ENCODE results near the gene GARNL3.

The GARNL3 gene

GRCh38 chr9:127283135-127283534, 18.6 kb downstream of the GARNL3 start:
- H3K36me3 ChIP-seq (ENCODE audit: control insufficient read depth, insufficient read depth, low read length), result no peaks in the 10 kb centered on the region
- H3K4me3 ChIP-seq (ENCODE audit: low read length), result no peak overlapping the region
- H3K27ac ChIP-seq (ENCODE audit: low read depth, low read length), result no peak overlapping the region
- no peak overlapping the region for H3K9ac ChIP-seq (ENCODE audit: low read length)
- H3K4me1 ChIP-seq (ENCODE audit: control insufficient read depth, insufficient read depth, low read length), result no peaks in the 10 kb centered on the region
- H3K27me3 ChIP-seq (ENCODE audit: control insufficient read depth, insufficient read depth, low read length), result no peaks in the 10 kb centered on the region

- no peaks in the 10 kb centered on the region for H3K27me3 ChIP-seq (ENCODE audit: control insufficient read depth, insufficient read depth, low read length)
- no peaks in the 10 kb centered on the region for H3K4me1 ChIP-seq (ENCODE audit: control insufficient read depth, insufficient read depth, low read length)
- no peak overlapping the region for H3K27ac ChIP-seq (ENCODE audit: low read depth, low read length)
- no peaks in the 10 kb centered on the region for H3K36me3 ChIP-seq (ENCODE audit: control insufficient read depth, insufficient read depth, low read length)
- no peak overlapping the region for H3K4me3 ChIP-seq (ENCODE audit: low read length)
- H3K9ac ChIP-seq (ENCODE audit: low read length), result no peak overlapping the region
These were observed 19.4 kb downstream of the GARNL3 start for GRCh38 chr9:127283917-127284497.

GRCh38 chr9:127285965-127286364, 21.4 kb downstream of the GARNL3 start:
- Histone ChIP-seq H3K4me1 (ENCODE audit: control insufficient read depth, insufficient read depth, low read length) (no peaks in the 10 kb centered on the region), H3K27me3 (ENCODE audit: control insufficient read depth, insufficient read depth, low read length) (no peaks in the 10 kb centered on the region), H3K27ac (ENCODE audit: low read depth, low read length) (no peak overlapping the region), H3K9ac (ENCODE audit: low read length) (no peak overlapping the region), H3K36me3 (ENCODE audit: control insufficient read depth, insufficient read depth, low read length) (no peaks in the 10 kb centered on the region), H3K4me3 (ENCODE audit: low read length) (no peak overlapping the region)

- Histone ChIP-seq H3K27me3 (ENCODE audit: control insufficient read depth, insufficient read depth, low read length) (no peaks in the 10 kb centered on the region), H3K36me3 (ENCODE audit: control insufficient read depth, insufficient read depth, low read length) (no peaks in the 10 kb centered on the region), H3K4me3 (ENCODE audit: low read length) (no peak overlapping the region), H3K4me1 (ENCODE audit: control insufficient read depth, insufficient read depth, low read length) (no peaks in the 10 kb centered on the region), H3K27ac (ENCODE audit: low read depth, low read length) (no peak overlapping the region), H3K9ac (ENCODE audit: low read length) (no peak overlapping the region)
These were observed 26.0 kb downstream of the GARNL3 start for GRCh38 chr9:127290561-127291065.

- H3K36me3 ChIP-seq (ENCODE audit: control insufficient read depth, insufficient read depth, low read length), result no peaks in the 10 kb centered on the region
- H3K27ac ChIP-seq (ENCODE audit: low read depth, low read length), result no peak overlapping the region
- no peaks in the 10 kb centered on the region for H3K27me3 ChIP-seq (ENCODE audit: control insufficient read depth, insufficient read depth, low read length)
- H3K9ac ChIP-seq (ENCODE audit: low read length), result no peak overlapping the region
- no peaks in the 10 kb centered on the region for H3K4me1 ChIP-seq (ENCODE audit: control insufficient read depth, insufficient read depth, low read length)
- H3K4me3 ChIP-seq (ENCODE audit: low read length), result no peak overlapping the region
These were observed 26.7 kb downstream of the GARNL3 start for GRCh38 chr9:127291246-127291778.

GRCh38 chr9:127292415-127292814, 27.8 kb downstream of the GARNL3 start:
- Histone ChIP-seq H3K4me1 (ENCODE audit: control insufficient read depth, insufficient read depth, low read length) (no peaks in the 10 kb centered on the region), H3K4me3 (ENCODE audit: low read length) (no peak overlapping the region), H3K27me3 (ENCODE audit: control insufficient read depth, insufficient read depth, low read length) (no peaks in the 10 kb centered on the region), H3K36me3 (ENCODE audit: control insufficient read depth, insufficient read depth, low read length) (no peaks in the 10 kb centered on the region), H3K9ac (ENCODE audit: low read length) (no peak overlapping the region), H3K27ac (ENCODE audit: low read depth, low read length) (no peak overlapping the region)

- Histone ChIP-seq H3K4me1 (ENCODE audit: control insufficient read depth, insufficient read depth, low read length) (no peaks in the 10 kb centered on the region), H3K4me3 (ENCODE audit: low read length) (no peak overlapping the region), H3K27ac (ENCODE audit: low read depth, low read length) (no peak overlapping the region), H3K27me3 (ENCODE audit: control insufficient read depth, insufficient read depth, low read length) (no peaks in the 10 kb centered on the region), H3K9ac (ENCODE audit: low read length) (no peak overlapping the region), H3K36me3 (ENCODE audit: control insufficient read depth, insufficient read depth, low read length) (no peaks in the 10 kb centered on the region)
These were observed 28.8 kb downstream of the GARNL3 start for GRCh38 chr9:127293328-127293727.

GRCh38 chr9:127293767-127294166, 29.2 kb downstream of the GARNL3 start:
- no peak overlapping the region for H3K9ac ChIP-seq (ENCODE audit: low read length)
- H3K27ac ChIP-seq (ENCODE audit: low read depth, low read length), result no peak overlapping the region

GRCh38 chr9:127295005-127295404, 30.4 kb downstream of the GARNL3 start:
- Histone ChIP-seq H3K36me3 (ENCODE audit: control insufficient read depth, insufficient read depth, low read length) (no peaks in the 10 kb centered on the region), H3K4me3 (ENCODE audit: low read length) (no peak overlapping the region), H3K4me1 (ENCODE audit: control insufficient read depth, insufficient read depth, low read length) (no peaks in the 10 kb centered on the region), H3K27ac (ENCODE audit: low read depth, low read length) (no peak overlapping the region), H3K9ac (ENCODE audit: low read length) (no peak overlapping the region), H3K27me3 (ENCODE audit: control insufficient read depth, insufficient read depth, low read length) (no peaks in the 10 kb centered on the region)

More at GRCh38 chr9:127293767-127294166, 29.2 kb downstream of the GARNL3 start:
- Histone ChIP-seq H3K4me1 (ENCODE audit: control insufficient read depth, insufficient read depth, low read length) (no peaks in the 10 kb centered on the region), H3K4me3 (ENCODE audit: low read length) (no peak overlapping the region), H3K27me3 (ENCODE audit: control insufficient read depth, insufficient read depth, low read length) (no peaks in the 10 kb centered on the region), H3K36me3 (ENCODE audit: control insufficient read depth, insufficient read depth, low read length) (no peaks in the 10 kb centered on the region)

- H3K36me3 ChIP-seq (ENCODE audit: control insufficient read depth, insufficient read depth, low read length), result no peaks in the 10 kb centered on the region
- H3K4me1 ChIP-seq (ENCODE audit: control insufficient read depth, insufficient read depth, low read length), result no peaks in the 10 kb centered on the region
- H3K27ac ChIP-seq (ENCODE audit: low read depth, low read length), result no peak overlapping the region
- no peak overlapping the region for H3K4me3 ChIP-seq (ENCODE audit: low read length)
- H3K9ac ChIP-seq (ENCODE audit: low read length), result no peak overlapping the region
- H3K27me3 ChIP-seq (ENCODE audit: control insufficient read depth, insufficient read depth, low read length), result no peaks in the 10 kb centered on the region
These were observed 36.4 kb downstream of the GARNL3 start for GRCh38 chr9:127300886-127301447.

GRCh38 chr9:127303830-127304229, 39.3 kb downstream of the GARNL3 start:
- Histone ChIP-seq H3K27me3 (ENCODE audit: control insufficient read depth, insufficient read depth, low read length) (no peaks in the 10 kb centered on the region), H3K4me3 (ENCODE audit: low read length) (no peak overlapping the region), H3K36me3 (ENCODE audit: control insufficient read depth, insufficient read depth, low read length) (no peaks in the 10 kb centered on the region), H3K9ac (ENCODE audit: low read length) (no peak overlapping the region), H3K4me1 (ENCODE audit: control insufficient read depth, insufficient read depth, low read length) (no peaks in the 10 kb centered on the region), H3K27ac (ENCODE audit: low read depth, low read length) (no peak overlapping the region)

GRCh38 chr9:127305206-127305837, 40.7 kb downstream of the GARNL3 start:
- Histone ChIP-seq H3K4me3 (ENCODE audit: low read length) (no peak overlapping the region), H3K36me3 (ENCODE audit: control insufficient read depth, insufficient read depth, low read length) (no peaks in the 10 kb centered on the region), H3K9ac (ENCODE audit: low read length) (no peak overlapping the region), H3K27ac (ENCODE audit: low read depth, low read length) (no peak overlapping the region), H3K4me1 (ENCODE audit: control insufficient read depth, insufficient read depth, low read length) (no peaks in the 10 kb centered on the region), H3K27me3 (ENCODE audit: control insufficient read depth, insufficient read depth, low read length) (no peaks in the 10 kb centered on the region)
